ENCODE results near the gene CCDC87.
"Not testable (repeated sequence)": the region's sequence is repeated elsewhere in the genome, so short reads cannot be mapped to it uniquely, and the experiment has no call there.

The CCDC87 gene, protein sequence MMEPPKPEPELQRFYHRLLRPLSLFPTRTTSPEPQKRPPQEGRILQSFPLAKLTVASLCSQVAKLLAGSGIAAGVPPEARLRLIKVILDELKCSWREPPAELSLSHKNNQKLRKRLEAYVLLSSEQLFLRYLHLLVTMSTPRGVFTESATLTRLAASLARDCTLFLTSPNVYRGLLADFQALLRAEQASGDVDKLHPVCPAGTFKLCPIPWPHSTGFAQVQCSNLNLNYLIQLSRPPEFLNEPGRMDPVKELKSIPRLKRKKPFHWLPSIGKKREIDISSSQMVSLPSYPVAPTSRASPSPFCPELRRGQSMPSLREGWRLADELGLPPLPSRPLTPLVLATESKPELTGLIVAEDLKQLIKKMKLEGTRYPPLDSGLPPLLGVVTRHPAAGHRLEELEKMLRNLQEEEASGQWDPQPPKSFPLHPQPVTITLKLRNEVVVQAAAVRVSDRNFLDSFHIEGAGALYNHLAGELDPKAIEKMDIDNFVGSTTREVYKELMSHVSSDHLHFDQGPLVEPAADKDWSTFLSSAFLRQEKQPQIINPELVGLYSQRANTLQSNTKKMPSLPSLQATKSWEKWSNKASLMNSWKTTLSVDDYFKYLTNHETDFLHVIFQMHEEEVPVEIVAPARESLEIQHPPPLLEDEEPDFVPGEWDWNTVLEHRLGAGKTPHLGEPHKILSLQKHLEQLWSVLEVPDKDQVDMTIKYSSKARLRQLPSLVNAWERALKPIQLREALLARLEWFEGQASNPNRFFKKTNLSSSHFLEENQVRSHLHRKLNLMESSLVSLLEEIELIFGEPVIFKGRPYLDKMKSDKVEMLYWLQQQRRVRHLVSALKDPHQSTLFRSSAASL

DNA sequence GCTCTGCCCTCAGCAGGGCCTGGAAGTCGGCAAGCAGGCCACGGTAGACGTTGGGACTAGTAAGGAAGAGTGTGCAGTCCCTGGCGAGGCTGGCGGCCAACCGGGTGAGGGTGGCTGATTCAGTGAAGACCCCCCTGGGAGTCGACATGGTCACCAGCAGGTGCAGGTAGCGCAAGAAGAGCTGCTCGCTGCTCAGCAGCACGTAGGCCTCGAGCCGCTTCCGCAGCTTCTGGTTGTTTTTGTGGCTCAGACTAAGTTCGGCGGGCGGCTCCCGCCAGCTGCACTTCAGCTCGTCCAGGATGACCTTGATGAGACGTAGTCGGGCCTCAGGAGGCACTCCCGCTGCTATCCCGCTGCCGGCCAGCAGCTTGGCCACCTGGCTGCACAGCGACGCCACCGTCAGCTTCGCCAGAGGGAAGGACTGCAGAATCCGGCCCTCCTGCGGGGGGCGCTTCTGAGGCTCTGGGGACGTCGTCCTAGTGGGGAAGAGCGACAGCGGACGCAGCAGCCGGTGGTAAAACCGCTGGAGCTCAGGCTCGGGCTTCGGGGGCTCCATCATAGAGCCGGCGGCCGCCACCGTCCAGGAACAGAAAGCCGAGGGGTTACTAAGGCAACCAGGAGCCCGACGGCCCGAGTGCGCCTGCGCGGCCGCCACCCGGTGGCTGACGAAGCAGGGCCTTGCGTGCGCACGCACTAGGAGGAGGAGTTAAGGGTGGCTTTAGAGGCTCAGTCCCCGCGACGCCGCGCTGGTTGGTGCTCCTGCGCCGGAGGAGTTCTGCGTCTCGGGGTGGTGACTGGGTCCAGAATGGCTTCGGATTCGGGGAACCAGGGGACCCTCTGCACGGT, at the start of gene CCDC87, which contains the start of gene CCS:
CCDC87 (minus strand) TSS at position 607 of the 846 bp plus-strand sequence; CDS start at position 559, 48 bp downstream.
CCS (plus strand) TSS at position 729 of the 846 bp plus-strand sequence; CDS start at position 806, 77 bp downstream.
- peak; percentile 95 for DNase-seq (ENCODE audit: low spot score)

DNA sequence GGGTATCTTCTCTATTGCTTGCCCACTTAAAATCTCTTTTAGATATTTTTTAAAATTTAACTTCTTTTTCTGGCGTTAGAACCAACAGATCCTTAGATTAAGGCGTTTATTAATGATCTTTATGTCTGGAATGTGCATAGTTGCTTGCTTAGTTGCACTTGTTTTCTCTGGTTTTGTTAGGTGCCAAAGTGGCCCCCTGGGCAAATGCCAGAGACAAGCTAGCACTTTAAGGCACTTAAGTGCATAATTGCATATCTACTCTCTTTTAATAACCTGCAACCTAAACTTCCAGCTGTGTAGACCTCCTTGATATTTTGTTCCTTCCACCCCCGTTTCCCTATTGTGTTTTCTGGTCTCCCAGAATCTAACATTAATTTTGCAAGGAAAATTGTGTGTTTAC, 49.0 kb upstream of the CCDC87 start:
- no peak for DNase-seq (ENCODE audit: low spot score)

DNA sequence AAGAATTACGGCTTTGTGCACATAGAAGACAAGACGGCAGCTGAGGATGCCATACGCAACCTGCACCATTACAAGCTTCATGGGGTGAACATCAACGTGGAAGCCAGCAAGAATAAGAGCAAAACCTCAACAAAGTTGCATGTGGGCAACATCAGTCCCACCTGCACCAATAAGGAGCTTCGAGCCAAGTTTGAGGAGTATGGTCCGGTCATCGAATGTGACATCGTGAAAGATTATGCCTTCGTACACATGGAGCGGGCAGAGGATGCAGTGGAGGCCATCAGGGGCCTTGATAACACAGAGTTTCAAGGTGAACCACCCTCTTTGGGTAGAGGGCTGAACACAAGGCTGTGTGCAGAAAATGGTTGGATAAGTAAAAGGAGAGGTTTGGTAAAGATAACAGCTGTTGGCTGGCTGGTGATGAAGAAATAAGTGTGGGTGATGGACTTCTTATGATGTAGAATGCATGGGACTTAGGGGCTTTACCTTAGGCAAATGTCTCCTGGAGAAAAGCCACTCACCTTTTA, 47.0 kb upstream of the CCDC87 start:
- not testable (repeated sequence) for DNase-seq (ENCODE audit: low spot score)

DNA sequence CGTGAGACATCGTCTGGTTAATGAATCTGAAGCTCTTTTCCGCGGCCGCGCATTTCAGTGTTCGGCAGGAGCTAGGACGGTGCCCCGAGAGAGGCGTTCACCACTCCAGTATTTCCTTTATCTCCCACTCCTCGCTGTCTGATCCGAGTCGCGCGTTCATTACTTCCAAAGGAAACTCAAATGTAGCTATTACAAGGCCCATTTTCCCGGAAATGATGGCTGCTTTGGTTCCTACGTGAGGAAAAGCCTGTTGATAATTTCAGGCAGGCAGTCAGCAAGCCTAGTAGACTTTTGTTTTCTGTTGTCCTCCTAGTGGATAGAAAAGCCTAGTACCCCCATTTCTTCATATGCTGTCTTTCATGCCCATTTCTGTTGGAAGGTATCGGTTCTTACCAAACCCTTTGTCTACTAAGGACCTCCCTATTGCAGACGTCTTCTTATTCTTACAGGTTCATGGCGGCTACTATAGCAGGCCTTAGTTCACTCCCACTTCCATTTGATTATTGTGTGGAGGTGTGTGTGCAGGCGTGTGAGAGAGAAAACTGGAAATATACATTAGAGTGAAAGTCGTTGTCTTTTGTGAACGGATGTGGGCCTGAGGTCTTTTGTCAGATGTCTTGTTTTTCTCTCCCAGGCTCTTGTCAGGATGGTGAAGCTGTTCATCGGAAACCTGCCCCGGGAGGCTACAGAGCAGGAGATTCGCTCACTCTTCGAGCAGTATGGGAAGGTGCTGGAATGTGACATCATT, 46.4 kb upstream of the CCDC87 start:
- peak; percentile 60 for DNase-seq (ENCODE audit: low spot score)

DNA sequence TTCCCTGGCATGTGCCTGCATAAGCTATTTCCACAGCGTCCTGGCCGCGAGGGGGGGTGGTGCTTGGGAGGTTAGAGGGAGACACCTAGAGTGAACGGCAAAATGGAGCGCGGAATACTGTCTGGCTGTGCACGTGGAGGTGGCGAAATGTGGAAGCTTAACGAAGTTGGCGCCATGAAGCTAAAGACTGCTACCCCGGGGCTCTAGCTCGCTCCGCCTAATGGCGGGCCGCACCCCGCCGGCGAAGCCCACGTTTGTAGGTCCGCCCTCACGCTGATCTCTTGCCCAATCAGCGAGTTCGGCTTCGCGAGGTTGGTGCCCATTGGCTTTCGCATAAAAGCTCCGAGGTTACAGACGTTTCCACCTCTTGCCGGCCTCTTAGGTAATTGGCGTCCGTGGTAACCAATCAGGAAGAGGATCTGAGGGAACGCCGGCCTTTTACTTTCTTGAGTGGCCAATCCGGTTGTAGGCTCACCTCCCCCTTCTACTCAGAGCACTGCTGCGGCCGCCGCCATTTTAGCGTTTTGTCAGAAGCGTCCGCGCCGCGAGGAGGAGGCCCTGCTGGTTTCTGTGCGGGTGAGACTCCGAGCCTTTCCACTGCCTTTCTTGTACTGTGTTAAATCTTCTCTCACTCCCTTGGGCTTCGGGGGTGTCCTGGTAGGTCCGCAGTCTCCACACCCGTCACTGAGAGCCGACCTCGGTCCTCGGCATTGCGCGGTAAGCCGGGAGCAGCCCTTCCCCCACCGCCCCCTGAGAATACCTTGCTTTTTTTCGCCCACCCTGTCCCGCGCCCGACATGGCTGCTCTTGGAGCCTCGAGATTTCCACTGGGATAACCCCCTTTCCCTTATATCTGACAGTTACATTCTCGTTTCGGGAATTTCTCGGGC, 45.6 kb upstream of the CCDC87 start, which contains the start of gene RBM4:
RBM4 (plus strand) TSS at position 527 of the 889 bp plus-strand sequence. CDS start 1,009 bp downstream, outside the sequence.
- DNase-seq (ENCODE audit: low spot score): peak; percentile 100

DNA sequence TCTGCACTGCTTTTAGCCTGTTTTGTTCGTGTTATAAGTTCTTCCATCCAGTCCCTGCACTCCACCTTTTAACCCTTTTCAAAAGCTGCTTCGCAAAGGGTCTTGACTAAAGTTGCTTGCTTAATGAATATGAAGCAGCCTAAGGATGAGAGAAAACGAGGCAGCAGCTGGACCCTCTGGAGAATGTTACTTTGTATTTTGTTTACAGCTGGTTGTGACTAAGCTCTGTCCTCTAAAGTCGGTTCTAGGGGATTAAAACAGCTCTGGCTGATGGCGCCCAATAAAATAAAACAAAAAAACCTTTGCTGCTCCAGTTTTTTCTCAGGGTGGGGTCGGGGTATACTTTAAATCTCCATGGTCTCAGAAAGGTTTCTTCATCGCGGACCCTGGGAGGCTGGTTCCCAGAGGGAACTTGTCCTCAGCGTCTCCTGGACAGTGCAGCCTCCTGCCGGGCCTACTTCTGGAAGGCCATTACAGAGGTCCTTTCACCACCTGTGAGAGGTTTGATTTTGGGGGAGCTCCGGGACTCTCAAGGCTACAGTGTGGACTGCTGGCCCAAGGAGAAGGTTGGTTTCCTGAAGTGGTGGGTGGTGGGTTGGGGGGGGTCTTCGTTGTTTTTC, 44.8 kb upstream of the CCDC87 start:
- DNase-seq (ENCODE audit: low spot score): no peak

DNA sequence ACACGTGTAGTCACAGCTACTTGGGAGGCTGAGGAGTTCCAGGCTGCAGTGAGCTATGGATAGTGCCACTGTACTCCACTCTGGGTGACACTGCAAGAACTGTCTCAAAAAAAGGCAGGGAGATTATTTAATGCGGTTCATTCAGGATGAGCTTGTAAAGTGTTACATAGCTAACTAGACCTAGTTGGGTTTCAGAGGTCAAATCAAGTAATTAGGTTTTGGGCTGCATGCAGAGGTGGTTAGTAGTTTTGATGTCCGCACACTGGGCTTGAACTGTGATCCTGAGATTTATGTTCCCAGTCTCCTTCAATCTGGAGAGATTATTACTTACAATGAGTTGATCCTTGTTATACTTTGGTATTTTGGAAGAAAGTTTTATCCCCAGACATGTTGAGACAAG, 43.5 kb upstream of the CCDC87 start:
- DNase-seq (ENCODE audit: low spot score): no peak

DNA sequence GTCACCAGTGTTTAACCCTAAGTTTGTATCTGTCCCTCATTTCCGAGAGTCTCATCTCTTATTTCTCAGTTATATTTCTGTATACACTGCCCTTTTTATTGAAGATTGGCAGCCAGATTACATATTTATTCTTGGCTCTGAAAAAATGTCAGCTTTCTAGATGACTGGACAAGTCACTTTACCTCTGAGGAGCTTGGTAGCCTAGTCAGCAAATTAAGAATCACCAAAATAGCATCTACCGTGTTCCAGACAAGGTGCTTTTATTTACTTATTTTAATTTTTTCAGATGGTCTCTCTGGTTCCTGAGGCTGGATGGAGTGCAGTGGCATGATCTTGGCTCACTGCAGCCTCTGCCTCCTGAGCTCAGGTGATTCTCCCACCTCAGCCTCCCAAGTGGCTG, 40.1 kb upstream of the CCDC87 start:
- DNase-seq (ENCODE audit: low spot score): no peak

DNA sequence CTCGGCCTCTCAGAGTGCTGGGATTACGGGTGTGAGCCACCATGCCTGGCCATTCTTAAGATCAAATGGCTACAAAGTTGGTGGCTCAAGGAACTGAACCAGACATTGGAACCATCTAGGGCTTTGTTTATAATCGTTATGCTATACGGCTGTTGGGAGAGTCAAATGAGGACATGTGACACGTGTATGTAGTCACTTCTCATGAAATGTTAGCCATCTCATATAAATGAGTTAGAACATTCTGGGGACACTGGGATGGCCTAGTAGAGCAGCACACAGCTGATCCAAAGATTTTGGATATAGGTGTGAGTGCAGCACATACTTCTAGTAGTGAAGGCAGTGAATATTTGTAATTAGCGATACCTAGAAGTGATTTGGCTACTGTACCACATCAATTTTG, 39.0 kb upstream of the CCDC87 start:
- DNase-seq (ENCODE audit: low spot score): no peak

DNA sequence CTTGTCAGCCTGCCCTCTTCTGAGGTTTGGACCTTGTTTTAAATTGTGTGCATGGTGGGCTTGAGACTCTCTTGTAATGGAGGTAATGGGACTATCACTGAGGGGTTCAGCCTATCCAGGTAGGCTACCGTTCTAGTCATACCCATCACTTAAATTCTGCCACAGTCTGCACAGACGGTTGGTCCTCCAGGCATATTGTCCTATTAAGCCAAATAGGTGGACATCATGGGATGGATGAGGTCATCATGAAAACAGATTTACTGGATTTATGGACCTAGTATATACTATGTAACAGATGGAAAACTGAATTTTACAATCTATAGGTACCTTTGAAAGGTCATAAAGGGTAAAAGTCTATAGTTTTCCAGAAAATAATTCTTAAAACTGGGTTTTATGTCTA, 36.5 kb upstream of the CCDC87 start:
- no peak for DNase-seq (ENCODE audit: low spot score)

DNA sequence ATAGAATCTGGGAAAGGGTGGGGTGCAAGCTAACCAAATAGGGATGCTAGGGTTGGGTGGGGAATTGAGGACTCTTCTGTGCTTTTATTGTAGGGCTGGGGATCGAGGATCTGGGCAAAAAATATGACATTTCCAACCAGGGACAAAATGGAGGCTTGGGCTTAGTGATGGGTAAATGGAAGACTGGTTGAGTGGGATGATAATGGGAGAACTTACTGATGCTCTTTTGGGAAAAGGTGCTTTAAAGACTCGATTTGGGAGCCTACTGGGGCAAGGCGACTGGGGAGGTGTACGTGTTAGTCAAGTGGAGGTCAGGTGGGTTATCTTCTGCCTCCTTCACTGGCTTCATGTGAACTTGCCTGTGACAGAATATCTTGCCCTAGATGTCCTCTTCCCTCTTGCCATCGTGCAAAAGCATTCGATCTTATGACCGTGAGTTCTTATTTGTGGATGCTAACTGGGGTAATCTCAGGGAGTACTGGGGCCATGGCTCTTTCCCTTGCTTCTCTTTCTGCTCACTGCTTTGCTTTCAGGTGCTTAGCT, 35.3 kb upstream of the CCDC87 start:
- no peak for DNase-seq (ENCODE audit: low spot score)

DNA sequence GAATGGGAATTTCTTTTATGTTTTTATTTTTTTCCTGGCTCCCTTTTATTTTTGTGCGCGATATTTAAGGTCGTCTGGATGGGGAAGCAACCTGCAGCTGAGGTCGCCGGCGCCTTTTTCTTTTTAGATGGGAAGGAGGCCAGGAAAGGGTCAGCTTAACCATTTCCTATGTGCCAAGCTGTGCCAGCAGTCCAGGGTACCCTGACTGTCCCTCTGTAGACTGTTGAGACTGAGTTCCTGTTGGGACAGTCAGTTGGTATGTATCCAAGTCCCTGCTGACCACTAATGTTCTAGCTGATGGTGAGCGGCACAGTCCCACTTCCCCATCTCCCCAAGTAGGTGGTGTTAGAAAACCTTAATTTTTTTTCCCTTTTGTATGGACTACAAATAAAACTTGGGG, 34.1 kb upstream of the CCDC87 start:
- peak; percentile 36 for DNase-seq (ENCODE audit: low spot score)

DNA sequence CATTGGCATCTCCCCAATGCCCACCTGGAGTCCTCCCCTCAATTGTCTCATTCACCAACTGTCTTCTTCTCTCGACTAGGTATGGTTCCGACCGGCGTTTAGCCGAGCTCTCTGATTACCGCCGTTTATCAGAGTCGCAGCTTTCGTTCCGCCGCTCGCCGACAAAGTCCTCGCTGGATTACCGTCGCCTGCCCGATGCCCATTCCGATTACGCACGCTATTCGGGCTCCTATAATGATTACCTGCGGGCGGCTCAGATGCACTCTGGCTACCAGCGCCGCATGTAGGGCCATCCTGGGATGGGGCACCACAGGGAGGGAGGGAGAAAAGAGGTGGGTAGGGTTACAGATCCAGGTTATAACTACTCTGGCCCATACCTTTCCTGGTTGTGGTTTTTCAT, 33.5 kb upstream of the CCDC87 start:
- DNase-seq (ENCODE audit: low spot score): no peak

DNA sequence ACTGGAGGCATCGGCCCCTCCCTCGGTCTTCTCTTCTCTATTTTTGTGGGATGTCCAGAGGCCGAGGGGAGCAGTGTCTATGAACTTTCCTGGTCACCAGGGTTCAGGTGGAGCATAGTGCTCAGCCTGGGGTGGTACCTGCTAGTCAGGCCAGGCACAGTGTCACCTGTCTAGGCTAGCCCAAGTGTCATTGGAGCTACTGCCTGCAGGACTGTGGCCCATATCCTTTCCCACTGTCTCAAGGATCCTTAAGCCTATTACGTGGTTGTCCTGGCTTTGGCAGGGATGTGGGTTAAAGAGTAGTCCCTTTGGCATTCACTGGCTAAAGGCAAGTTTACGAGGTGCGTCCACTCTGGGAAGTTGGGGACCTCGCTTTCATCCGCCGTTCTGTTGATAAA, 32.9 kb upstream of the CCDC87 start:
- no peak for DNase-seq (ENCODE audit: low spot score)

DNA sequence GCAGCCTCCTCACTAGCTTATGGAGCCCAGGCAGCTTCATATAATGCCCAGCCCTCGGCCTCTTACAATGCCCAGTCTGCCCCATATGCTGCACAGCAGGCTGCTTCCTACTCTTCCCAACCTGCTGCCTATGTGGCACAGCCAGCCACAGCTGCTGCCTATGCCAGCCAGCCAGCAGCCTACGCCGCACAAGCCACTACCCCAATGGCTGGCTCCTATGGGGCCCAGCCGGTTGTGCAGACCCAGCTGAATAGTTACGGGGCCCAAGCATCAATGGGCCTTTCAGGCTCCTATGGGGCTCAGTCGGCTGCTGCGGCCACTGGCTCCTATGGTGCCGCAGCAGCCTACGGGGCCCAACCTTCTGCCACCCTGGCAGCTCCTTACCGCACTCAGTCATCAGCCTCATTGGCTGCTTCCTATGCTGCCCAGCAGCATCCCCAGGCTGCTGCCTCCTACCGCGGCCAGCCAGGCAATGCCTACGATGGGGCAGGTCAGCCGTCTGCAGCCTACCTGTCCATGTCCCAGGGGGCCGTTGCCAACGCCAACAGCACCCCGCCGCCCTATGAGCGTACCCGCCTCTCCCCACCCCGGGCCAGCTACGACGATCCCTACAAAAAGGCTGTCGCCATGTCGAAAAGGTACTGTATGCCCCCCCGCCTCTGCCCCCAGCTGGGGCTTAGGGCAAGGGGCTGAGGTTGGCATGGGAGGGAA, 32.3 kb upstream of the CCDC87 start:
- no peak for DNase-seq (ENCODE audit: low spot score)

DNA sequence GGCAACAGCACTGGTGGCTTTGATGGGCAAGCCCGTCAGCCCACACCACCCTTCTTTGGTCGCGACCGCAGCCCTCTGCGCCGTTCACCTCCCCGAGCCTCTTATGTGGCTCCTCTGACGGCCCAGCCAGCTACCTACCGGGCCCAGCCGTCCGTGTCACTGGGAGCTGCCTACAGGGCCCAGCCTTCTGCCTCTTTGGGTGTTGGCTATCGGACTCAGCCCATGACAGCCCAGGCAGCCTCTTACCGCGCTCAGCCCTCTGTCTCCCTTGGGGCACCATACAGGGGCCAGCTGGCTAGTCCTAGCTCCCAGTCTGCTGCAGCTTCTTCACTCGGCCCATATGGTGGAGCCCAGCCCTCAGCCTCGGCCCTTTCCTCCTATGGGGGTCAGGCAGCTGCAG, 31.6 kb upstream of the CCDC87 start:
- no peak for DNase-seq (ENCODE audit: low spot score)

DNA sequence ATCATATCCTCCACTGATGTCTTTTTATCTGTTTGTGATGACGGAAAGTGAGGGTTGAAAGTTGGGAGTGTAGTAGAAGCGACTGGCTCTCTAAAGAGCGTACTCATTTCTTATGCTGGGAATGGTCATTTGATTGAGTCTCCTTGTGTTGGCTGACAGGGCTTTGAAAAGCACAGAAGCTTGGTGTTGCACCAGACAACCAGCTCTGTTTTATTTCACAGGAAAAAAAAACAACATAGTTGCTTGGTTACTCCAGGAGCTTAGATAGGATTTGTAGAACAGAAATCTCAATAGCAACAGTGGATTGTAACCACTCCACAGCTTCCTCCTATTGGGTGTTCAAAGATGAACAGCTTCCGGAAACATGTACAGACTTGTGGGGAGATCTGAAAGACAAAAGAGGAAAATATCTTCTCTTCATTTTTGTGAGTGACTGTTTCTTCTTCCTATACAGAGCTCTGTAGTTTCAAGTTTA, 26.3 kb upstream of the CCDC87 start:
- peak; percentile 57 for DNase-seq (ENCODE audit: low spot score)

DNA sequence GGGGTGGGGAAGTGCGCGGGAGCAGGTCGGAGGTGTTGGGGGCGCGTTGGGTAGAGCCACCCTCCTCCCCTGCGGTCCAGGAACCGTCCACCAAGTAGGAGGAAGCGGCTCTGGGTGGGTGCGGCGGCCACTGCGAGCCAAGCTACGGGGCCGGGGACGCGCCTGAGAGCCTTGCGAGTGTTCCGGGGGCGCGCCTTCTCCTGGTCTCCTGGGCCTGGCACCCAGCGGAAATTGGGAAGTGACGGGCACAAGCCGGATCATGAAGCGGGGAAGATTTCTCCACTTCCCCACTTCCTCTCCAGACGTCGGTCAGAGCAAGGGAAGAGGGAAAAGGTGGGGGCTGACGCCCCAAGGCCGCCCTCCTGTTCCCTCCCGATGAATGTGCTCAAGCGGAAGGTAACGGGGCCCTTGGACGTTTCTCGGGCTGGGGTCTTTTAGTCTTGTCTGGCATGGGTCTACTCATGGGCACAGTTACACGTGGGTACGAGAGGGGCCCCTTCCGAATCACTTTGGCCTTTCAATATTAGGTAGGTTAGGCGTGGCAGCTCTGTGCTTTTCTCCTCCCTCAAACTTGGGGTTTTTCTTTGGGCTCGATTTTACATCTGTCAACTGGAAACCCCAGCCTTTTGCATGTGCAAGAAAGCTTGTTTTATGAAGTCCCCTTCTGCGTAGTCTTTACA, 24.4 kb upstream of the CCDC87 start:
- no peak for DNase-seq (ENCODE audit: low spot score)
